Measurements from ENCODE around the gene PPP1R7. TPM values are rescaled to one million over a fixed set of nuclear protein-coding genes. Genes with fewer than 3 reads are reported as not detected.

The PPP1R7 gene
- total RNA-seq, 1 donor from 2014 or later, result 55.5 TPM

GRCh38 chr2:241147336-241147735 lies 2.9 kb upstream of the PPP1R7 start:
- Mint-ChIP-seq H3K4me1 (ENCODE audit: unreplicated experiment) (peaks cover 24% of the 10 kb centered on the region), H3K36me3 (ENCODE audit: unreplicated experiment) (peaks cover 2% of the 10 kb centered on the region), H3K4me3 (ENCODE audit: unreplicated experiment) (no peak overlapping the region), H3K27ac (ENCODE audit: unreplicated experiment) (no peak overlapping the region), H3K27me3 (ENCODE audit: unreplicated experiment) (no peaks in the 10 kb centered on the region), H3K9me3 (ENCODE audit: unreplicated experiment) (no peaks in the 10 kb centered on the region)
- DNase-seq (ENCODE audit: extremely low spot score, unreplicated experiment), result no peak
- no peak for TF ChIP-seq CTCF (IDR thresholded peaks at IDR 0.05)

- Mint-ChIP-seq H3K4me1 (ENCODE audit: unreplicated experiment) (peaks cover 24% of the 10 kb centered on the region), H3K27ac (ENCODE audit: unreplicated experiment) (no peak overlapping the region), H3K36me3 (ENCODE audit: unreplicated experiment) (peaks cover 1% of the 10 kb centered on the region), H3K27me3 (ENCODE audit: unreplicated experiment) (no peaks in the 10 kb centered on the region), H3K9me3 (ENCODE audit: unreplicated experiment) (no peaks in the 10 kb centered on the region), H3K4me3 (ENCODE audit: unreplicated experiment) (peak overlapping the region; percentile 90)
- DNase-seq (ENCODE audit: extremely low spot score, unreplicated experiment), result no peak
- TF ChIP-seq CTCF (IDR thresholded peaks at IDR 0.05), result no peak
Measured at GRCh38 chr2:241148239-241148638, 2.0 kb upstream of the PPP1R7 start.

GRCh38 chr2:241148891-241149674 lies 1.2 kb upstream of the PPP1R7 start, which contains the start of gene PASK:
PASK (minus strand) TSS chr2:241149472; CDS start chr2:241143032, 6,440 bp downstream.
- Mint-ChIP-seq H3K4me1 (ENCODE audit: unreplicated experiment) (peaks cover 24% of the 10 kb centered on the region), H3K27ac (ENCODE audit: unreplicated experiment) (peak within 1 kb of the TSS; percentile 76), H3K36me3 (ENCODE audit: unreplicated experiment) (peaks cover 3% of the 10 kb centered on the region), H3K4me3 (ENCODE audit: unreplicated experiment) (peak within 1 kb of the TSS; percentile 90), H3K27me3 (ENCODE audit: unreplicated experiment) (no peaks in the 10 kb centered on the region), H3K9me3 (ENCODE audit: unreplicated experiment) (no peaks in the 10 kb centered on the region)
- peak; percentile 96 for DNase-seq (ENCODE audit: extremely low spot score, unreplicated experiment)
- TF ChIP-seq CTCF (IDR thresholded peaks at IDR 0.05), result no peak

- Mint-ChIP-seq H3K27ac (ENCODE audit: unreplicated experiment) (peak overlapping the region; percentile 76), H3K9me3 (ENCODE audit: unreplicated experiment) (no peaks in the 10 kb centered on the region), H3K4me1 (ENCODE audit: unreplicated experiment) (peaks cover 24% of the 10 kb centered on the region), H3K27me3 (ENCODE audit: unreplicated experiment) (no peaks in the 10 kb centered on the region), H3K36me3 (ENCODE audit: unreplicated experiment) (peaks cover 3% of the 10 kb centered on the region), H3K4me3 (ENCODE audit: unreplicated experiment) (peak overlapping the region; percentile 90)
- TF ChIP-seq CTCF (IDR thresholded peaks at IDR 0.05), result no peak
- DNase-seq (ENCODE audit: extremely low spot score, unreplicated experiment), result no peak
Measured at GRCh38 chr2:241149675-241149924, 667 bp upstream of the PPP1R7 start.

GRCh38 chr2:241150660-241151530 lies 628 bp downstream of the PPP1R7 start:
- no peak for TF ChIP-seq CTCF (IDR thresholded peaks at IDR 0.05)
- Mint-ChIP-seq H3K27me3 (ENCODE audit: unreplicated experiment) (no peaks in the 10 kb centered on the region), H3K27ac (ENCODE audit: unreplicated experiment) (peak overlapping the region; percentile 73), H3K36me3 (ENCODE audit: unreplicated experiment) (peaks cover 3% of the 10 kb centered on the region), H3K4me3 (ENCODE audit: unreplicated experiment) (peak overlapping the region; percentile 90), H3K9me3 (ENCODE audit: unreplicated experiment) (no peaks in the 10 kb centered on the region), H3K4me1 (ENCODE audit: unreplicated experiment) (peaks cover 24% of the 10 kb centered on the region)
- no peak for DNase-seq (ENCODE audit: extremely low spot score, unreplicated experiment)

All from osteocyte (in vitro differentiated cells).